B cell (primary cell): ENCODE results near the gene NAT10. TPM values are rescaled to one million over a fixed set of nuclear protein-coding genes. Genes with fewer than 3 reads are reported as not detected.

Source experiments
- ATAC-seq: fragments of 200-7000 bp; cut with Tn5 transposase; one replicate; pipeline ENCODE4 v1.10.0; 2021; ENCODE audit warnings: low read depth, mild to moderate bottlenecking, moderate number of reproducible peaks, moderate library complexity
- CTCF ChIA-PET: fragments of 350-600 bp; sonication (Branson Sonifier 250); formaldehyde crosslinking; loops from one replicate; lab custom pipeline; 2021; ENCODE audit warnings: antibody characterized with exemption, inconsistent platforms; lab: Charles Lee
- POLR2A ChIA-PET: fragments of 350-600 bp; sonication (Branson Sonifier 250); formaldehyde crosslinking; loops from one replicate; lab custom pipeline; 2021; ENCODE audit warnings: antibody characterized with exemption; lab: Charles Lee
- DNase-seq: peaks from one replicate; pipeline ENCODE4 v3.0.0; 2013
- H2AFZ ChIP-seq: 2 replicates; pipeline ENCODE4 v1.6.1; 2012; ENCODE audit warnings: mild to moderate bottlenecking, low read depth, low read length; ENCODE audit not compliant: insufficient read depth, poor library complexity, severe bottlenecking
- H3K27ac ChIP-seq, 2 donors: 1 replicate in 1 of 2; 2 replicates in 1 of 2; pipeline ENCODE4 v1.5.1; 2012 to 2013; ENCODE audit warnings: low read length in 2 of 2, mild to moderate bottlenecking in 2 of 2, moderate library complexity in 1 of 2
- H3K27me3 ChIP-seq, 4 experiments: fragments of 200-600 bp in 1 of 4; sonication (generic) in 1 of 4; replicated peaks in 1 of 4; 1 replicate in 2 of 4; 2 replicates in 2 of 4; pipeline versions ENCODE4 v1.6.1 to v1.7.0; 2013 to 2016; ENCODE audit warnings: low read length in 3 of 4, mild to moderate bottlenecking in 2 of 4, mixed read lengths in 1 of 4, moderate library complexity in 1 of 4; ENCODE audit not compliant: insufficient read depth in 4 of 4, control insufficient read depth in 3 of 4; ENCODE audit errors: control extremely low read depth in 1 of 4
- H3K36me3 ChIP-seq, 2 experiments: replicated peaks in 1 of 2; 1 replicate in 1 of 2; 2 replicates in 1 of 2; pipeline versions ENCODE4 v1.6.1 to v1.7.1; 2013; ENCODE audit warnings: low read length in 1 of 2; ENCODE audit not compliant: insufficient read depth in 2 of 2, control insufficient read depth in 1 of 2; ENCODE audit errors: control extremely low read depth in 1 of 2, extremely low read depth in 1 of 2
- H3K4me1 ChIP-seq, 2 donors: fragments of 200-600 bp in 1 of 2; sonication (generic) in 1 of 2; 1 replicate in 1 of 2; 2 replicates in 1 of 2; pipeline versions ENCODE4 v1.5.1 to v1.6.1; 2013 to 2017; ENCODE audit warnings: low read length in 2 of 2; ENCODE audit not compliant: control insufficient read depth in 2 of 2, insufficient read depth in 2 of 2
- H3K4me2 ChIP-seq: replicated peaks from 2 replicates; pipeline ENCODE3; 2012; ENCODE audit warnings: mild to moderate bottlenecking, low read depth, low read length; ENCODE audit not compliant: poor library complexity, severe bottlenecking
- H3K4me3 ChIP-seq, 5 experiments: fragments of 200-600 bp in 1 of 5; sonication (generic) in 1 of 5; 1 replicate in 3 of 5; 2 replicates in 2 of 5; pipeline versions ENCODE4 v1.5.1 to v1.7.0; 2011 to 2016; ENCODE audit warnings: low read length in 4 of 5, mild to moderate bottlenecking in 4 of 5, low read depth in 2 of 5, control low read depth in 1 of 5, moderate library complexity in 1 of 5; ENCODE audit not compliant: insufficient read depth in 1 of 5; ENCODE audit errors: control extremely low read depth in 1 of 5, extremely low read depth in 1 of 5
- H3K79me2 ChIP-seq: fragments of 200-600 bp; sonication (generic); one replicate; pipeline ENCODE4 v1.6.0; 2016; ENCODE audit warnings: low read length; ENCODE audit not compliant: control insufficient read depth, insufficient read depth
- H3K9ac ChIP-seq: fragments of 200-600 bp; sonication (generic); 2 replicates; pipeline ENCODE4 v1.6.1; 2017; ENCODE audit warnings: mild to moderate bottlenecking, low read length, moderate library complexity
- H3K9me3 ChIP-seq, 3 donors: one replicate each; pipeline versions ENCODE4 v1.6.1 to v1.7.1; 2013; ENCODE audit warnings: low read length in 2 of 3; ENCODE audit not compliant: control insufficient read depth in 2 of 3, insufficient read depth in 1 of 3; ENCODE audit errors: control extremely low read depth in 1 of 3
- H4K20me1 ChIP-seq: 2 replicates; pipeline ENCODE4 v1.6.0; 2012; ENCODE audit warnings: mild to moderate bottlenecking, low read length; ENCODE audit not compliant: insufficient read depth, control insufficient read depth, poor library complexity, severe bottlenecking
- H3K27ac Mint-ChIP-seq: one replicate; pipeline ENCODE4 v1.8.0; 2021; ENCODE audit warnings: mixed read lengths
- H3K27me3 Mint-ChIP-seq: one replicate; pipeline ENCODE4 v1.8.0; 2021; ENCODE audit warnings: mixed read lengths
- H3K4me1 Mint-ChIP-seq: one replicate; pipeline ENCODE4 v1.8.0; 2021; ENCODE audit warnings: mixed read lengths
- H3K4me3 Mint-ChIP-seq: one replicate; pipeline ENCODE4 v1.8.0; 2021; ENCODE audit warnings: mixed read lengths
- H3K9me3 Mint-ChIP-seq: one replicate; pipeline ENCODE4 v1.8.0; 2022; ENCODE audit warnings: mixed read lengths; ENCODE audit not compliant: insufficient read depth
- CTCF ChIP-seq: fragments of 200-600 bp; IDR thresholded peaks from one replicate; pipeline ENCODE4 v1.8.0; 2022; ENCODE audit warnings: antibody characterized with exemption, mild to moderate bottlenecking
- EZH2 ChIP-seq: IDR thresholded peaks from 2 replicates; pipeline ENCODE4 v1.6.1; 2012; ENCODE audit warnings: borderline replicate concordance, low read depth, mild to moderate bottlenecking, moderate library complexity, low read length; ENCODE audit not compliant: insufficient read depth, poor library complexity, severe bottlenecking
- WGBS: methylation state at CpG from one replicate; pipeline ENCODE4 v1.1.5; 2013; ENCODE audit warnings: missing lambda C conversion rate; ENCODE audit not compliant: insufficient coverage; 5-methylcytosine and 5-hydroxymethylcytosine counted together
- intact Hi-C: fragments of 100-400 bp; cut with micrococcal nuclease; formaldehyde crosslinking; loops from one replicate; pipeline ENCODE4 v1.10.0; 2022
- polyA plus RNA-seq: library from polyadenylated mRNA; depleted of rRNA; stranded (reverse); fragments of >200 nt; gene quantifications from 2 replicates; pipeline ENCODE4 v1.2.3, GENCODE V29; 2012
- total RNA-seq, 2 donors: library from RNA; stranded (reverse); fragments of 120-200 nt in 1 of 2; gene quantifications; 1 replicate in 1 of 2; 2 replicates in 1 of 2; pipeline versions ENCODE4 v1.2.3 to v1.2.4, GENCODE V29; 2013 to 2022

Gene NAT10
- total and polyA plus RNA-seq, 2 donors (not counting 1 experiment from before 2014, with no cell fraction given): 24.9 to 73.5 TPM

GRCh38 chr11:34151166-34151565 lies 45.7 kb downstream of the NAT10 start:
- DNase-seq (no peak), ATAC-seq (no peak)
- Histone ChIP-seq H3K4me3 (no peak overlapping the region), H3K79me2 (no peaks in the 10 kb centered on the region), H3K4me2 (no peak overlapping the region), H4K20me1 (no peaks in the 10 kb centered on the region), H3K27me3 (no peaks in the 10 kb centered on the region), H3K9me3 (no peaks in the 10 kb centered on the region), H3K4me1 (peaks cover 15 to 26% of the 10 kb centered on the region in 2 donors), H3K36me3 (peaks cover 0 to 43% of the 10 kb centered on the region in 2 experiments), H2AFZ (no peak overlapping the region), H3K27ac (no peak overlapping the region), H3K9ac (no peak overlapping the region)
- Mint-ChIP-seq H3K9me3 (no peaks in the 10 kb centered on the region), H3K4me3 (no peak overlapping the region), H3K27ac (no peak overlapping the region), H3K4me1 (peaks cover 34% of the 10 kb centered on the region), H3K27me3 (no peaks in the 10 kb centered on the region)
- intact Hi-C loops: no loop called here
- ChIA-PET CTCF (no interaction called here), POLR2A (no interaction called here)
- TF ChIP-seq CTCF (no peak), EZH2 (no peak)
- 91% methylated on average over 5 of the region's 5 CpGs for WGBS

GRCh38 chr11:34151916-34152845 lies 46.8 kb downstream of the NAT10 start:
- H4K20me1 ChIP-seq: no peaks in the 10 kb centered on the region
- no peak for DNase-seq
- no peaks in the 10 kb centered on the region for H3K27me3 ChIP-seq
- Mint-ChIP-seq H3K27ac (no peak overlapping the region), H3K4me3 (no peak overlapping the region), H3K4me1 (peaks cover 30% of the 10 kb centered on the region), H3K9me3 (no peaks in the 10 kb centered on the region), H3K27me3 (no peaks in the 10 kb centered on the region)
- no peak overlapping the region for H2AFZ ChIP-seq
- TF ChIP-seq EZH2 (no peak), CTCF (no peak)
- no peak overlapping the region for H3K4me2 ChIP-seq
- intact Hi-C loops: no loop called here
- no peak overlapping the region for H3K9ac ChIP-seq
- H3K79me2 ChIP-seq: no peaks in the 10 kb centered on the region
- POLR2A ChIA-PET: no interaction called here
- H3K36me3 ChIP-seq: peaks cover 0 to 33% of the 10 kb centered on the region in 2 experiments
- CTCF ChIA-PET: no interaction called here
- ATAC-seq: no peak
- H3K27ac ChIP-seq: no peak overlapping the region
- H3K4me3 ChIP-seq: no peak overlapping the region
- H3K4me1 ChIP-seq: peaks cover 15 to 21% of the 10 kb centered on the region in 2 donors
- 98% methylated on average over 13 of the region's 18 CpGs for WGBS
- H3K9me3 ChIP-seq: no peaks in the 10 kb centered on the region
